ENCODE measurements around the gene OR4D1.
A peak's percentile ranks its signal among the peaks of the same experiment; 100 is the strongest.

The OR4D1 gene

GRCh38 chr17:58195518-58196123 lies 47.4 kb downstream of the OR4D1 start:
- no peak for DNase-seq

- no peak for DNase-seq
Observed at GRCh38 chr17:58196610-58197009, 48.4 kb downstream of the OR4D1 start.

DNA sequence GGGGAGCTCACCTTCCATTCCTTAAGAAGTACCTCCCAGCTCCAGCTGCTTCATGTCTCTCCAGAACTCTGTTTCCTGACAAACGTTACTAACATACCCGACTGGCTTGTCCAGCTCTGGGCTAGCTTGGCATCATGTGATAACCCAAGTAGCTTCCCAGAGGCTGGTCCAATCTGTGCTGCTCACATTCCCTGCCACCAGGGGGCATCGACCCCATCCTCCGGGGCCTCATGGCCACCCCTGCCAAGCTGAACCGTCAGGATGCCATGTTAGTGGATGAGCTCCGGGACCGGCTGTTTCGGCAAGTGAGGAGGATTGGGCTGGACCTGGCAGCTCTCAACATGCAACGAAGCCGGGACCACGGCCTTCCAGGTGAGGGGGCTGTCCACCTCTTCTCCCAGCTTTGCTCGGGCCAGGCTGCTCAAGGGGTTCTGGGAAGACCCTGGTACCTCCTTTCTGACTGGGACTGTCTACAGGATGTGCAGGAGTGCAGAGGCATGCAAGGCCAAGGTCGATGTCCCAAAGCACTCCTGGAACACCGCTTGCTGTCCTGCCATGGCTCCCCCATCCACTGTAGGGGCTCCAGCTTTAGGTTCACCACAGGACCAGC lies 51.9 kb downstream of the OR4D1 start:
- peak; percentile 27 to 68 for DNase-seq

- DNase-seq, result no peak
Observed at GRCh38 chr17:58202859-58203258, 54.7 kb downstream of the OR4D1 start.

DNA sequence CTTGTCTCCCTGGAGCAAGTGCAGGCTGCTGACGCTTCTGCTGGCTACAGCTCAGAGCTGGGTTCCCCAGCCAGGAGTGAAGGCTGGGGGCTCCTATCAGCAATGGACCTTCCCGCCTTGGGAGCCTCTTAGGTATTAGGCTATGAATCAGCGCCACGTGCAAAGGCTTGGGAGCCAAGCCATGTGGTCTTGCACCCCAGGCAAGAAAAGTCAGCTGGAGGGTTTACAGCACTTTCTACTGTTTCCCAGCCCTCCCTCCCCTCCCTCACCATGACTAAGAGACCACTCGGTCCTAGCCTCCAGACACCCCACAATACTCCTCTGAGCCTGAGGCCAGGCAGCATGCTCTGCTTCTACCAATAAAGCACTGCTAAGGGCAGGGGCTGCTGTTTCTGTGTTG lies 56.6 kb downstream of the OR4D1 start:
- DNase-seq, result no peak

DNA sequence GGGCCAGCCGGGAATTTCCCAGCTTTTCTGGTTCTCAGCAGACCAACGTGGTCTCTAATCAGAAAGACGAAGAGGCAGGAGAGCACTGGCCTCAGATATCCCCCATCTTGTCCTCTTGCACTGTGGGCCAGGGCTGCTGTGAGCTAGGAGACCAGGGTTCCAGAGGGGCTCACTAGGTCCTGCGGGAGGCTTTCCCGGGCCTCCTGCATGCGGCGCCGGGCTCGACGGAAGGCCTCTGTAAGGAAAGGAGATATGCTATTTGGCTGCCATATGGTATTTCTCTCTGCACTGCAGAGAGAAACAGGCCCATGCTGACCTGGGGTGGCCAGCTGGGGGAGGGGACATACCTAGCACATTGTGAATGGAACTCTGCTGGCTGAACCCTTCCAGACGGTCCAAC lies 57.8 kb downstream of the OR4D1 start:
- no peak for DNase-seq

DNA sequence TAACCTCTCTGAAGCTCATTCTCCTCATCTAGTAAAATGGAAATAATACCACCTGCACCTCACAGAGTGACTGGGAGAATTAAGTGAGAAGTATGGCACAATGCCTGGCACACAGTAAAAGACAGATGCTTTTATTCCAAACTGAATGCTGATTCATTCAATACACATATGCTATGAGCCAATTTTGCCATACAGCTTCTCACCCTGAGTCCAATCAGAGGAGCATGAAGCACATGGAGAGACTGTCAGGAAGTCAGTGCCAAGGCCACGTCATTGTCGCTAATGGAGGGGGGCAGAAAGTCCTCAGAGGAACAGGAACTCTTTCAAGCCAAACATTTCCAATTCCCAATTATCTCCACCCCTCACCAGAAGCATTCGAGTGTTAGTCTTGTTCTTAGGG lies 59.3 kb downstream of the OR4D1 start:
- DNase-seq, result peak in 1 of 2 experiments; percentile 53

GRCh38 chr17:58208344-58208743 lies 60.2 kb downstream of the OR4D1 start:
- DNase-seq, result no peak

Measured in NCI-H446 (cell line).